GM19455 (cell line): ENCODE data around the gene GOLPH3L.
"Not testable (repeated sequence)": the region's sequence is repeated elsewhere in the genome, so short reads cannot be mapped to it uniquely, and the experiment has no call there.

ENCODE experiments used
- ATAC-seq: cut with Tn5 transposase; IDR thresholded peaks from one replicate; pipeline ENCODE4 v1.9.1; 2021; ENCODE audit not compliant: unreplicated experiment

Gene GOLPH3L

DNA sequence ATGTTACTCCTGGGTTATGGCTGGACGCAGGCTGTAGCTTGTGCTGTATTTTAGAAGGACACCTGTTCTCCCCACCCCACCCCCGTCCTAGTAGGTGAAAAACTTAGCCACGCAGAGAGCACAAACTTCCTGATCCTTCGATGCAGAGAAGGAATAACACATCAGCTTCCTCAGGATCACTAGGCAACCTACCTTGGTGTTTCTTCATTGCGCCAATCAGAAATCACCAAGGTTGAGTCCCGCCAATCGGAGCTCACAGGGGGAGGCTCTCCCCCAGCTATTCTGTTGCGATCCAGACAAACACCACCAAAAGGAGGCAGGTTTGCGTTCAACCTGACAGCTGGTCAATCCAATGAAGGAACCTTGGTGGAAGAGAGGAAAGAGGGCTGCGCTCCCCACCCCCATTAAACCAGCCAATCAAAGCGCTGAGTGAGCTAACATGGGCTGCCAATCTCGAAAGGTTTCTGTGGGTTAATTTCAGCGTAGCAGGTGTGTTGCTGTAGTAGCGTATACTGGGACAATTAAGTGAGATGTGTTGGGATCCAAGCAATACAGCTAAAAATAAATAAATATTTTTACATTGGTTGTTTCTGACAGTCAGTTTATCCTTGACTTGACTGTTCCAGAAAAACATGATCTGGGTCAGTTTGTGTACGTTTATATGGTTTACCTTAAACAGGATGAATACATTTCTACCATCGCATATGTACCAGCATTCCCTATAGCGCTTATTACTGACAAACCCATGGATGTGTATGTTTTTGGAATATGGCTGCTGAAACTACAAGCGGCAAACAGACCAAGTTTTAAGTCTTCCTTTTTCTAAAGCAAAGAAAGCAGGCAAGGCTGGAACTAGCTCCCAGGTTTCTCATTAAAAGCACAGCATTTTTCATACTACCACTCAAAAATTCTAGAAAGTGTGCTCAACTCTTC is at the start of gene GOLPH3L:
TSS of gene GOLPH3L (minus strand) at position 160 of the 933 bp plus-strand sequence. CDS start 2,316 bp downstream, outside the sequence.
- ATAC-seq = peak; percentile 97

DNA sequence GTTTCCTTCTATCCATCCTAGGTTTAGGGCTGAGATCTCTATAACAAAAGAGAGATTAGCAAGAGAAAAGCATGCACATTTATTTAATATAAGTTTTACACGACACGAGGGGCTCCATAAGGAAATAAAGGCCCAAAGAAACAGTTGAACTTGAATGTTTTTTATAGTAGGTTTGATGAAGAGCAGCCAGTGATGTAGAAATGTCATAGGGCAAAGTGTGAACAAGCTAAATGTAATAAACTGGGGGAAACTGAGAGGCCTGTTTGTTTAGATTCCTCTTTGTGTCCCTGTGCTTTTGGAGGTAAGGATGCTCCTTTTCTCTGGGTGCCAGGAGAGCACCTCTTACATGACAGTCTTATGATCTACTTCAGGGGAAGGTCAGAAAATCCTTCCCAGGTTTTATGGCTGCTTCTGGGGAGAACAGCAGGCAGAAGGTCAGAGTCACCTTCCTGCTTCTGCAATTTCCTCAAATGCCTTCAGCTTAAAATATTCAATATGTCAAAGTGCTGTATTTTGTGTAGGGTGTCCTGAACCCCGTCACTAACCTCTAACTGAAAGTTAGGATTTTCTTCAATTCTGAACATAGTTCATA is 33.3 kb upstream of the GOLPH3L start:
- ATAC-seq = no peak

- no peak for ATAC-seq
Observed at GRCh38 chr1:150724336-150724735, 27.4 kb upstream of the GOLPH3L start.

DNA sequence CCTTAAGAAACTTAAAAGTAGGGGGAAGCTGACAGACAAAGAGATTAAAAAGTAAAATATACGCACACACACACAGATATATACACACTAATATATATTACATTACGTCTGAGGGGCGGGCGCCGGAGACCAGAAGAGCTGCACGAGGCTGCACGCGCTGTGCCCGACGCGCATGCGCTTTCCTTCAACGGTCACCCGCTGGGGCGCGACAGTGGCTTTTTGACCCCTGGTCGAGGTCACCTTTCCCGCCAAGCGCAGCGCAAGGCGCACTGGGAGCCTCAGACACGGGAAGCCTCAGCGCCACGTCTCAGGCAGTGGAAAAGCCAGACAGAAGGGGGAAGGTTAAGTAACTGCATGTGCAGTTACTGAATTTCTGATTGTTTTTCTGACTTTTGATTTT is 23.7 kb upstream of the GOLPH3L start, which contains the start of gene HORMAD1:
TSS of gene HORMAD1 (minus strand) at position 193 of the 400 bp plus-strand sequence. CDS start 1,390 bp downstream, outside the sequence.
- no peak for ATAC-seq

DNA sequence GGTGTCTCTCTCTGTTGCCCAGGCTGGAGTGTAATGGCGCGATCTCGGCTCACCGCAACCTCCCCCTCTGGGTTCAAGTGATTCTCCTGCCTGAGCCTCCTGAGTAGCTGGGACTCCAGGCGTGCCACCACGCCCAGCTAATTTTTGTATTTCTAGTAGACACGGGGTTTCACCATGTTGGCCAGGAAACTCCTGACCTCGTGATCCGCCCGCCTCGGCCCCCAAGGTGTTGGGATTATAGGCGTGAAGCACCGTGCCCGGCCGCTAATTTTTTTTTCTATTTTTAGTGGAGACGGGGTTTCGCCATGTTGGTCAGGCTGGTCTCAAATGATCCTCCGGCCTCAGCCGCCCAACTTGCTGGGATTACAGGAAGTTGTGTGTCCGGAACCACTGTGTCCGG is 23.1 kb upstream of the GOLPH3L start:
- ATAC-seq = no peak

GRCh38 chr1:150718225-150718891 is 21.4 kb upstream of the GOLPH3L start:
- ATAC-seq = no peak

DNA sequence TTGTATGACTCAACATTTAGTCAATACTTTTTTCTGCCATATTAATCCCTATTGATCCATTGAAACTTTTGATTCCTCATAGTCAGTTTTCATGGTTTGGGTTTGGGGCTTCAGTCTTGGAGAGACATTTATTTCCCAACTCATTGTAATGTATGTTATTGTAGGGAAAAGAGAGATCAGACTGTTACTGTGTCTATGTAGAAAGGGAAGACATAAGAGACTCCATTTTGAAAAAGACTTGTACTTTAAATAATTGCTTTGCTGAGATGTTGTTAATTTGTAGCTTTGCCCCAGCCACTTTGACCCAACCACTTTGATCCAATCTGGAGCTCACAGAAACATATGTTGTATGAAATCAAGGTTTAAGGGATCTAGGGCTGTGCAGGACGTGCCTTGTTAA is 12.1 kb upstream of the GOLPH3L start:
- ATAC-seq = not testable (repeated sequence)

GRCh38 chr1:150708595-150708994 is 11.6 kb upstream of the GOLPH3L start:
- ATAC-seq = no peak

DNA sequence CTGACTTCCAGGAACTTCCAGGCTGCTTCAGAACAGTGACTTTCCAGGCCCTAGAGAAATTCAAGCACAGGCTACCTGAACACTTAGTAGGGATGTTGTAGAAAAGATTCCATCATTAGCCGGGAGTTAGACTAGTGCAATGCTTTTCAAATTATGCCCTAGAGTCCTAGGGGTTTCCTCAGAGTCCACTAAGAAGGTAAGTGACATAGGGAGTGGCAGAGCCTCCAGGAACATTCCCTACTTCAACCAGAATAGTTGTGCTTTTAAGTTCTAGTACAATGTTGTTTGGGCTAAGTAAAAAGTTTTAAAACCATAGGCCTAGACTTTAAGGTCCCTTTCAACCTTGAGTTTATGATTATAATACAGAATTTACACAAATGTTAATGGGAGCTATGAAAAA is 9.1 kb upstream of the GOLPH3L start:
- ATAC-seq = no peak

- no peak for ATAC-seq
Observed at GRCh38 chr1:150703427-150703826, 6.5 kb upstream of the GOLPH3L start.

GRCh38 chr1:150696590-150696989 is 364 bp downstream of the GOLPH3L start:
- ATAC-seq = no peak

GRCh38 chr1:150696162-150696561 is 792 bp downstream of the GOLPH3L start:
- no peak for ATAC-seq

GRCh38 chr1:150695561-150695960 is 1.4 kb downstream of the GOLPH3L start:
- ATAC-seq = no peak

GRCh38 chr1:150692720-150693119 is 4.2 kb downstream of the GOLPH3L start:
- no peak for ATAC-seq

DNA sequence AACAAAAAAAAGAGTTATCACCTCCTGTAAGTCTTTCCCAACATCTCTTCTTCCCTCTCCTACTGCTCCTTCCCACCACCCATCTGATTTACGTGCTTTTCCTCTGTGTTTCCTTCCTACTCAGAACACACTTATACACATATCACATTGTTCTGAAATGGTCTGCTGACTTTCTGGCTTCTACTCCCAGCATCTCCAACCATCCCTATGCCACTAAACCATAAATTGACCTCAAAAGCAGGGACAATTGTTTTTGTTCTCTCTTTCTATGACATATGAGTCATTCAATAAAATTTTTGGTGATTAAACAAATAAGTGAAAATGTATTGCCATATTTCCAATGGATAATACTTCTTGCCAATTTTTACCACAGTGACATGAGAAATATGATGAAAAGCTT is 8.2 kb downstream of the GOLPH3L start:
- ATAC-seq = no peak

- ATAC-seq = no peak
Observed at GRCh38 chr1:150686275-150686674, 10.7 kb downstream of the GOLPH3L start.

GRCh38 chr1:150683914-150684313 is 13.0 kb downstream of the GOLPH3L start:
- ATAC-seq = no peak

- no peak for ATAC-seq
Observed at GRCh38 chr1:150678988-150679387, 18.0 kb downstream of the GOLPH3L start.

DNA sequence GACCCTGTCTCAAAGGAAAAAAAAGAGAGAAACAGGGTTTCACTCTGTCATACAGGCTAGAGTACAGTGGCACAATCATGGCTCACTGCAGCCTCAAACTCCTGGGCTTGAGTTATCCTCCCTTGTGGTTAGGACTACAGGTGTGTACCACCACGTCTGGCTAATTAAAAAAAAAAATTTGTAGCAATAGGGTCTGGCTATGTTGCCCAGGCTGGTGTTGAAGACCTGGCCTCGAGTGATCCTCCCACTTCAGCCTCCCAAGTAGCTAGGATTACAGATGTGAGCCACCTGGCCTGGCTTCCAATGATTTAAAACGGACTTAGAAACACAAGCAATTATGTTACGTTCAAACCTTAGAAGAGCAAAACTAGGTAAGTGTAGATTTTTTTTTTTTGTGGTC is 22.1 kb downstream of the GOLPH3L start:
- no peak for ATAC-seq

DNA sequence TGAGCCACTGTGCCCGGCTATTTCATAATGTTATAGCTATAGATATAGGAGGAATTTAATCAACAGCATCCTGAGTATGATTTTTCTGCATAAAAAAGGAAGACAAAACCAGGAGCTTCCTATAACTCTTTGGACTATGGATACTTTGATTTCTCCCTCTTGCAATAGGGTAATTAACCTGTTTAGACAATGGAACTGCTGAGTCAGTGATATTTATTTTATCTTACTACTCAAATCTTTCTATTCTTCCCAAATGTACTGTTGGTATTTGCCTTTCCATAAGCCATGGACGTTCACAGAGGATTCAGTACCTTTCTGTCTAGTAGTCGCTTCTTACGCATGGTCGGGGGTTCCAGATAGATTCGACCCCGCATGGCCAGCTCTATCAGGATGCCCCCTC is 33.6 kb downstream of the GOLPH3L start:
- ATAC-seq = no peak

- no peak for ATAC-seq
Observed at GRCh38 chr1:150662811-150663210, 34.1 kb downstream of the GOLPH3L start.

DNA sequence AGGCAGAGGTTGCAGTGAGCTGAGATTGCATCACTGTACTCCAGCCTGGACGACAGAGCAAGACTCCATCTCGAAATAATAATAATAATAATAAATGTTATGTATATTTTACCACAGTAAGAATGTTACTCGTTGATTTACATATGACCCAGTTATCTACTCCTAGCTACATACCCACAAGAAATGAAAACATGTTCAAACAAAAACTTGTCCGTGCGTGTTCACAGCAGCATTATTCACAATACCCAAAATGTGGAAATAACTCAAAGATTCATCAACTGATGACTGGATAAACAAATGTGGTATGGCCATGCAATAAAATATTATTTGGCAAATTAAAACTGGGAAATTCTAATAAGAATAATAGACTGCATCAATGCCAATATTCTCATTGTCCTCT is 35.8 kb downstream of the GOLPH3L start:
- no peak for ATAC-seq
